D721Med (cell line): ENCODE measurements around the gene EFNB2.

Source experiments
- DNase-seq: peaks from one replicate; pipeline ENCODE4 v3.0.0; 2011; ENCODE audit warnings: low spot score; ENCODE audit not compliant: insufficient read length
- FAIRE-seq: peaks from 2 replicates; lab custom pipeline; 2011; peaks lifted over from hg19 to GRCh38; lab: Jason Lieb, UNC
- CTCF ChIP-seq: IDR thresholded peaks from 2 replicates; pipeline ENCODE4 v1.5.1; 2012; ENCODE audit warnings: mild to moderate bottlenecking, control low read depth; ENCODE audit not compliant: insufficient read depth; ENCODE audit errors: missing control alignments

EFNB2 gene

DNA sequence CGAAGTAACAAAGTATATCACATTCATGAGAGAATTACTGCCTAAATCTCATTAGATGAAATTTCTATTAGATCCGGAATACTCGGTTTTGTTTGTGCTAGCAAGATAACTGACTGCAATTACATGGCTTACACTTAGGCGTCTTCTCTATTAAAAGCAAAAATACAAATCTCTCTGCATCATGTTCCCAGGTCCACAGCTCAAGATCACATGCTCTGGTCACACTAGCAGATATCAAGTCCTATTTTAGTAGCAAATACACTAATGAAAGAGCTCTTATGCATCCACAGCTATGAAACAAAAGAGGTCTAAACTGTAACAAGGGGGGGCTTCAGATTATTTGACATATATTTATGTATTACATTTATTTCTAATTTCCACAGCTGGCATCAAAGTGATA is 53.5 kb downstream of the EFNB2 start:
- FAIRE-seq (no peak), DNase-seq (no peak)
- no peak for TF ChIP-seq CTCF

DNA sequence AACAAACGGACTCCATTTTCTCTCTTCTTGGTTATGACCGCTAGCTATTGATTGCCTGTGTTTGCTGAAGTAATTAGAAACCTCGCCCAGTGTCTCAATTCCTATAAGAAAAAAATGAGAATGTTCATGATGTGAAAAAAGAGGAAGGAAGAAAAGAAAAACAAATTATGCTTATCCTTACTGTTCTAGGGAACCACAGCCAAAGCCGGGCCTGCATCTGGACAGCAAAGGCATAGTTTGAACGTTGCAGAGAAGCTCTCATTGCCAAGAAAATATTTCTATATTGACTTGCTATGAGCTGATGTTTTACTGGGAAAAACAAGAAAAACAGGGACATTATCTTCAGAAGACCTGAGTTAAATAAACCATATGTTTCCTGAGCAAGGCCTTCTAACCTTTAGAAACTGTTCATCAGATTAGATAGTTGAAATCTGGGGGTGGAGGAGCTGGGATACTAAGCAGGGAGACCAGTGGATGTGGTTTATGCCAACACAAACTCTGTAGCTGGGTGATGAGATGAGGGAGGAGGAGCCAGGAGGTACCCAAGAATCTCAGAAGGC is 55.0 kb downstream of the EFNB2 start:
- no peak for DNase-seq
- no peak for FAIRE-seq
- TF ChIP-seq CTCF: no peak

- no peak for TF ChIP-seq CTCF
- FAIRE-seq: no peak
- DNase-seq: no peak
These were observed 55.5 kb downstream of the EFNB2 start for GRCh38 chr13:106479929-106480328.

DNA sequence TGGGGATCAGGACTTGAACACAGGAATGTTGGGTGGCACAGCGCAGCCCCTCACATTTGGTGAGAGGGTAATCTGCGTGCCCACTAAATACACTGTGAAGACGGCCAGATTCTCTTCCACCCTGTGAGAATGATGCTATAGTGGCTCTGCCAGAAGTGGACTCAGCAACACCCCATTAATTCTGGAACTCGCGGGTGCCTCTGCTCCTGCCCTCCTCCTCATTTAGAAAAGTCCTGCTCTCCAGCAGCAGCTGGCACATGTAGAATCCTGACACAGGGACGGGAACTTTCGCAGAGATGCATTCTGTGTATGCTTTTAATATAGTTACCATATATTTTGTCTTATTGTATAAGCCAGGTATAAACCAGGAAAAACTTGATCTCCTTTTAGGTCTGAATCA is 57.3 kb downstream of the EFNB2 start:
- TF ChIP-seq CTCF: no peak
- FAIRE-seq (no peak), DNase-seq (no peak)

- TF ChIP-seq CTCF: no peak
- DNase-seq (no peak), FAIRE-seq (no peak)
These were observed 58.2 kb downstream of the EFNB2 start for GRCh38 chr13:106477303-106477702.

- no peak for TF ChIP-seq CTCF
- FAIRE-seq: no peak
- no peak for DNase-seq
These were observed 59.6 kb downstream of the EFNB2 start for GRCh38 chr13:106475852-106476251.

DNA sequence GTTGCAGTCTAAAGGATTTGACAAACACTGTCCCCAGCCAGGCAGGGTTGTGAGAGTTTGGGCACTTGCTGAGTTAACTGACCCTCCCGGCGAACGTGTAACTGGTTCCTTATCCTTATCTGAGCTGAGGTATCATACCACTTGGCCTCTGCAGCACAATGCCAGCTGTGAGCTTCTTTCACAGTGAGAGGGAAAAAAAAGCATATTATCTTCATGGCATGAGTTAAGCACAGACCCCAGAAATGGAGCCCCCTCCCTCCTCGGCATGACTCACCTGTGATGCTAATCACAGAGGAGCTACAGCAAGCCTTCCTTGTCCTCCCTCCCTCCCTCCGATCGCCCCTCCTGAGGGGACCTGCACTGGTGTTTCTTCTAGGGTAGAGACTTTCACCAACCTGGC is 60.5 kb downstream of the EFNB2 start:
- no peak for FAIRE-seq
- TF ChIP-seq CTCF: no peak
- no peak for DNase-seq
